DND-41 (cell line): Measurements from ENCODE around the gene TAX1BP3.

ENCODE experiments used
- ATAC-seq: fragments of 200-7000 bp; cut with Tn5 transposase; 3 replicates; pipeline ENCODE4 v1.9.1; 2021; ENCODE audit warnings: low read depth; ENCODE audit not compliant: insufficient read depth
- DNase-seq: peaks from one replicate; pipeline ENCODE4 v3.0.0-alpha.2; 2020
- H2AFZ ChIP-seq: 2 replicates; pipeline ENCODE4 v1.6.0; 2012; ENCODE audit warnings: low read depth, low read length
- H3K27ac ChIP-seq: 2 replicates; pipeline ENCODE4 v1.5.1; 2012; ENCODE audit warnings: low read length, inconsistent platforms
- H3K27me3 ChIP-seq: fragments of 200-600 bp; sonication (generic); 2 replicates; pipeline ENCODE4 v1.6.0; 2012; ENCODE audit warnings: low read length, mild to moderate bottlenecking, inconsistent platforms; ENCODE audit not compliant: insufficient read depth, poor library complexity
- H3K36me3 ChIP-seq: 2 replicates; pipeline ENCODE4 v1.5.1; 2012; ENCODE audit warnings: low read length, inconsistent platforms; ENCODE audit not compliant: insufficient read depth
- H3K4me1 ChIP-seq: 2 replicates; pipeline ENCODE4 v1.5.1; 2012; ENCODE audit warnings: mild to moderate bottlenecking, low read length; ENCODE audit not compliant: insufficient read depth
- H3K4me2 ChIP-seq: 2 replicates; pipeline ENCODE4 v1.6.0; 2012; ENCODE audit warnings: mild to moderate bottlenecking, moderate library complexity, low read length, inconsistent platforms; ENCODE audit not compliant: insufficient read depth
- H3K4me3 ChIP-seq, 2 experiments: fragments of 200-600 bp in 1 of 2; shearing (Covaris generic) in 1 of 2; 2 replicates each; pipeline ENCODE4 v1.5.1; 2012 to 2016; ENCODE audit warnings: inconsistent platforms in 2 of 2, low read length in 2 of 2, mild to moderate bottlenecking in 2 of 2, low read depth in 1 of 2, moderate library complexity in 1 of 2
- H3K79me2 ChIP-seq: 2 replicates; pipeline ENCODE4 v1.6.0; 2012; ENCODE audit warnings: low read length, inconsistent platforms; ENCODE audit not compliant: insufficient read depth
- H3K9ac ChIP-seq: 2 replicates; pipeline ENCODE4 v1.6.0; 2012; ENCODE audit warnings: low read depth, mild to moderate bottlenecking, inconsistent platforms, low read length, moderate library complexity
- H3K9me3 ChIP-seq: 2 replicates; pipeline ENCODE4 v1.5.1; 2012; ENCODE audit warnings: low read length, moderate library complexity, mild to moderate bottlenecking, inconsistent platforms; ENCODE audit not compliant: insufficient read depth, severe bottlenecking
- H4K20me1 ChIP-seq: 2 replicates; pipeline ENCODE4 v1.6.0; 2012; ENCODE audit warnings: low read length; ENCODE audit not compliant: insufficient read depth
- CTCF ChIP-seq: IDR thresholded peaks from 2 replicates; pipeline ENCODE4 v1.5.1; 2012; ENCODE audit warnings: borderline replicate concordance, low read length, moderate library complexity, mild to moderate bottlenecking; ENCODE audit not compliant: poor library complexity, severe bottlenecking; ENCODE audit errors: extremely low read depth
- EZH2 ChIP-seq: IDR thresholded peaks from 3 replicates; pipeline ENCODE4 v1.6.1; 2012; ENCODE audit warnings: borderline replicate concordance, low read depth, mild to moderate bottlenecking, moderate library complexity, low read length, inconsistent platforms; ENCODE audit not compliant: severe bottlenecking

The TAX1BP3 gene, protein sequence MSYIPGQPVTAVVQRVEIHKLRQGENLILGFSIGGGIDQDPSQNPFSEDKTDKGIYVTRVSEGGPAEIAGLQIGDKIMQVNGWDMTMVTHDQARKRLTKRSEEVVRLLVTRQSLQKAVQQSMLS

DNA sequence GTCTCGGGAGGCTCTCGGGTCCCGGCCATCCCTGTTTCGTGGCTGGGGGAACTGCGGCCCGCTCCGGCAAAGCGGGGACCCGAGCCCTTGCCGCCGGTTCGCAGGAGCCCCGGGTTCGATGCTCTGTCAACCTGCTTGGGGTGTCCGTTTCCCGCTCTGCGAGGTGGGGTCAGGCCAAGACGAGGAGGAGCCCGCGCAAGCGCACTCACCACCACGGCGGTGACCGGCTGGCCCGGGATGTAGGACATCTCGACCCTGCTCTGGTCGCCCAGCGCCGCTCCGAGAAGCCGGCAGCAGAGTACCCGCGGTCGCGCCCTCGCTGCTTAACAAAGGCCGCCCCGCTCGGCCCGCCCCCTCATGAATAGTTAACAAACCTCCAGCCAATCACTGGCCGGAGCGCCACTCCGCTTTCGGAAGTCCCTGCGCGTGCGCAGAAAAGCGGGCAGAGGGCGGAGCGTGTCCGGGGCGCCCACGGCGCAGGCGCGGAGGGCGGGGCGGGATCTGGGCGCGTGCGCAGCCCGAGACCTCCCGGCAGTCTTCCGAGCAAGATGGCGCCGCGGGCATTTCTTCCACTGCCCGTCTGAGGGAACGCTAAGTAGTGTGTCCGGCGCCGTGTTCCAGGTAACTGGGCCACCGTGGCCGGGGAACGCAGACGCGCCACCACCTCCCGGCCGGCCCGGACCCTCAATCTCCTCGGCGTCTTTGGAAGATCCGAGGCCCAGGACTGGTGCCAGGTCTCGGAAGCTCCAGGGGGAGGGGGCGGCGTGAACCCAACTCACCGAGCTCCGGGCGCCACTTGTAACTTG lies at the start of gene TAX1BP3, which contains the start of gene EMC6:
Gene TAX1BP3 (minus strand): TSS at position 300 of the 806 bp plus-strand sequence. CDS start 52 bp downstream, at position 248.
Gene EMC6 (plus strand): TSS at position 534 of the 806 bp plus-strand sequence. CDS start 335 bp downstream, outside the sequence.
- H3K9me3 ChIP-seq, result no peaks in the 10 kb centered on the region
- no peaks in the 10 kb centered on the region for H3K27me3 ChIP-seq
- peak; percentile 95 for ATAC-seq
- peaks cover 18% of the 10 kb centered on the region for H3K36me3 ChIP-seq
- TF ChIP-seq EZH2 (no peak), CTCF (no peak)
- H3K9ac ChIP-seq, result peak within 1 kb of the TSS; percentile 95
- peak; percentile 98 for DNase-seq
- peaks cover 30% of the 10 kb centered on the region for H3K4me1 ChIP-seq
- peak within 1 kb of the TSS; percentile 95 to 97 for H3K4me3 ChIP-seq
- H3K79me2 ChIP-seq, result peaks cover 30% of the 10 kb centered on the region
- H2AFZ ChIP-seq, result peak within 1 kb of the TSS; percentile 97
- peaks cover 18% of the 10 kb centered on the region for H4K20me1 ChIP-seq
- H3K4me2 ChIP-seq, result peak within 1 kb of the TSS; percentile 98
- H3K27ac ChIP-seq, result peak within 1 kb of the TSS; percentile 92

DNA sequence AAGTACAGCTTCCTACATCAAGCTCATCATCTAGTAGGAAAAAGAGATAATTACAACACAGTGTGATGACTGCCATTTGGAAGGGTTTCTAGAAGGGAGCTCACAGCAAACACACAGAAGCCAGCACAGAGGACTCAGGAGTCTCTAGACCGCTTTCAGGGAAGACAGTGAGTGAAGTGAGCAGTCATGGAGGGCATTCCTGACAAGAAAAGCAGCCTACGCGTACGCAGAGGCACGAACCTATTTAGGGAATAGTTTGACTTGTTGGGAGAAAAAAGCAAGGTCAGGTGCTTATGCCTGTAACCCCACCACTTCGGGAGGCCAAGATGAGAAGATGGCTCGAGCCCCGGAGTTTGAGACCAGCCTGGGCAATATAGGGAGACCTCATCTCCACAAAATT lies 46.9 kb upstream of the TAX1BP3 start:
- Histone ChIP-seq H3K27me3 (no peaks in the 10 kb centered on the region), H3K79me2 (0 out of 2 replicates have a peak, but pooled peaks cover 5% of the 10 kb centered on the region), H3K4me1 (peaks cover 36% of the 10 kb centered on the region), H3K9me3 (no peaks in the 10 kb centered on the region), H3K4me2 (no peak overlapping the region), H3K27ac (no peak overlapping the region), H2AFZ (no peak overlapping the region), H4K20me1 (no peaks in the 10 kb centered on the region), H3K4me3 (no peak overlapping the region), H3K36me3 (peaks cover 55% of the 10 kb centered on the region), H3K9ac (no peak overlapping the region)
- DNase-seq (no peak), ATAC-seq (no peak)
- TF ChIP-seq EZH2, result no peak
- no peak for TF ChIP-seq CTCF

DNA sequence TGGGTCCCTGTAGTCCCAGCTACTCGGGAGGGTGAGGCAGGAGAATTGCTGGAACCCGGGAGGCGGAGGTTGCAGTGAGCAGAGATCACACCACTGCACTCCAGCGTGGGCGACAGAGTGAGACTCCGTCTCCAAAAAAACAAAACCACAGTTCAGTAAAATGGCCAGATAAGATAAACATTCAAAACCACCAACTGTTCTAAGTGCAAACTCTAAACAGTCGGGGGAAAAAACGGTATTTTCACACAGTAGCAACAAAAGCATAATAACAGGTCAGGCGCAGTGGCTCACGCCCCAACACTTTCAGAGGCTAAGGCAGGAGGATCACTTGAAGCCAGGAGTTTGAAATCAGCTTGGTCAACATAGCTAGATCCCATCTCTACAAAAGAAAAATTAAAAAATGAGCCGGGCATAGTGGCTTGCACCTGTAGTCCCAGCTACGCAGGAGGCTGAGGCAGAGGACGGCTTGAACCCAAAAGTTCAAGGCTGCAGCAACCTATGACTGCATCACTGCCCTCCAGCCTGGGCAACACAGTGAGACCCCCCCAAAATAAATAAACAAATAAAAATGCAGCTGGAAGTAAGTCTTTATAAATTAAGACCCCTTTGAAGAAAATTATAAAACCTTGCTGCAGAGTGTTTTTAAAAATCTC lies 44.6 kb upstream of the TAX1BP3 start:
- H3K79me2 ChIP-seq, result no peaks in the 10 kb centered on the region
- no peak overlapping the region for H3K4me3 ChIP-seq
- H3K4me2 ChIP-seq, result no peak overlapping the region
- H3K4me1 ChIP-seq, result peaks cover 36% of the 10 kb centered on the region
- no peaks in the 10 kb centered on the region for H4K20me1 ChIP-seq
- H3K27ac ChIP-seq, result peak overlapping the region; percentile 65
- H3K9ac ChIP-seq, result 0 out of 2 replicates have a peak overlapping the region, but pooled peaks have one; percentile 32
- DNase-seq (peak; percentile 33), ATAC-seq (peak; percentile 32)
- H2AFZ ChIP-seq, result no peak overlapping the region
- no peaks in the 10 kb centered on the region for H3K9me3 ChIP-seq
- TF ChIP-seq CTCF, result no peak
- no peak for TF ChIP-seq EZH2
- H3K27me3 ChIP-seq, result no peaks in the 10 kb centered on the region
- H3K36me3 ChIP-seq, result peaks cover 36% of the 10 kb centered on the region
